ENCODE data around the gene ELL.

DNA sequence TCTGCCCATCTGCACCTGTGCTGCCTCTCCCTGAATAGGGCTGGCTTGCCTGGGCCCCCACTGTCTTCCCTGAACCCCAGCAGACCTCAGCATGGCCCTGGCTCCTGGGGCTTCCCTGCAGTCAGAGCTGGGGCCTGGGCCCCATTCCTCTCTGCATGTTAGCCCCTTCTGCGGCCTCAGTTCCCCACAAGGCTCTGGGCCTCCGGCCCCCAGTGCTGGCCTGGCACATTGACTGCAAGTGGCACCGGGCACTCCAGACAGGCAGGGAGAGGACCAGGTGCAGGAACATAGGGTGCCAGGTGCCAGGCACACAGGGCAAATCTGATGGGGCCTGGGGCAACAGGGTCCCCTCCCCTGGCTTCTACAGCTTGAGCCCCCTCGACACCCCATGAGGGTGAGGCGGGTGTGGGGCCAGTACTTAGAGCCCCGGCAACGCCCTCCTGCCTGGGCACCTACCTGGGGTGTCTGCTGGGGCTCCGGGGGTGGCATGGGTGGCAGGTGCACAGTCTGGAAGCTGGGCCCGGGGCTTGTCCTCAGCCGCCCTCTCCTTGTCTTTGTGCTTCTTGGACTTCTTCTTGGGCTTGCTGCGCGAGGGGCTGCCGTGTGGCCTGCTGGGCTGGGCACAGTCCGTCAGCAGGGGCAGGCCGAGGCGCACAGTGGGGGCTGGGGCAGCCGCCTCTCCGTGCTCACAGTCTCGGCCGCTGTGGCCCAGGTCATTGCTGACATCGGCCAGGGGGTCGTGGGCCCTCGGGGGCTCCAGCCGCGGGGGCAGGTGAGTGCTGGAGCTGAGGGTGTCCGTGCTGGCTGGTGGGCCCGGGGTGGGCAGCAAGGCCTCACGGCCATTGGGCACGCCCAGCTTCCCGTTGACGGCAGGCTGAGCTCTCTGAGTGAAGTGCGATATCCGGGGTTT, 71.6 kb downstream of the ELL start:
- TF ChIP-seq, protein P1, sequence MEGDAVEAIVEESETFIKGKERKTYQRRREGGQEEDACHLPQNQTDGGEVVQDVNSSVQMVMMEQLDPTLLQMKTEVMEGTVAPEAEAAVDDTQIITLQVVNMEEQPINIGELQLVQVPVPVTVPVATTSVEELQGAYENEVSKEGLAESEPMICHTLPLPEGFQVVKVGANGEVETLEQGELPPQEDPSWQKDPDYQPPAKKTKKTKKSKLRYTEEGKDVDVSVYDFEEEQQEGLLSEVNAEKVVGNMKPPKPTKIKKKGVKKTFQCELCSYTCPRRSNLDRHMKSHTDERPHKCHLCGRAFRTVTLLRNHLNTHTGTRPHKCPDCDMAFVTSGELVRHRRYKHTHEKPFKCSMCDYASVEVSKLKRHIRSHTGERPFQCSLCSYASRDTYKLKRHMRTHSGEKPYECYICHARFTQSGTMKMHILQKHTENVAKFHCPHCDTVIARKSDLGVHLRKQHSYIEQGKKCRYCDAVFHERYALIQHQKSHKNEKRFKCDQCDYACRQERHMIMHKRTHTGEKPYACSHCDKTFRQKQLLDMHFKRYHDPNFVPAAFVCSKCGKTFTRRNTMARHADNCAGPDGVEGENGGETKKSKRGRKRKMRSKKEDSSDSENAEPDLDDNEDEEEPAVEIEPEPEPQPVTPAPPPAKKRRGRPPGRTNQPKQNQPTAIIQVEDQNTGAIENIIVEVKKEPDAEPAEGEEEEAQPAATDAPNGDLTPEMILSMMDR (IDR thresholded peaks at IDR 0.05), result no peak
- TF ChIP-seq CHD2 (IDR thresholded peaks at IDR 0.05; ENCODE audit: low read length, partially characterized antibody) (no peak), EZH2phosphoT487 (IDR thresholded peaks at IDR 0.05; ENCODE audit: borderline replicate concordance, low read depth) (no peak), FOXM1 (IDR thresholded peaks at IDR 0.05; ENCODE audit: low read depth) (no peak), RFX5 (IDR thresholded peaks at IDR 0.05; ENCODE audit: low read length) (no peak), SMC3 (IDR thresholded peaks at IDR 0.05; ENCODE audit: low read depth, low read length) (no peak), POLR2AphosphoS5 (IDR thresholded peaks at IDR 0.05; ENCODE audit: low read depth, low read length) (no peak)
- TF ChIP-seq, protein P2, sequence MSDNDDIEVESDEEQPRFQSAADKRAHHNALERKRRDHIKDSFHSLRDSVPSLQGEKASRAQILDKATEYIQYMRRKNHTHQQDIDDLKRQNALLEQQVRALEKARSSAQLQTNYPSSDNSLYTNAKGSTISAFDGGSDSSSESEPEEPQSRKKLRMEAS (IDR thresholded peaks at IDR 0.05; ENCODE audit: low read depth), result no peak
- TF ChIP-seq, protein P3, sequence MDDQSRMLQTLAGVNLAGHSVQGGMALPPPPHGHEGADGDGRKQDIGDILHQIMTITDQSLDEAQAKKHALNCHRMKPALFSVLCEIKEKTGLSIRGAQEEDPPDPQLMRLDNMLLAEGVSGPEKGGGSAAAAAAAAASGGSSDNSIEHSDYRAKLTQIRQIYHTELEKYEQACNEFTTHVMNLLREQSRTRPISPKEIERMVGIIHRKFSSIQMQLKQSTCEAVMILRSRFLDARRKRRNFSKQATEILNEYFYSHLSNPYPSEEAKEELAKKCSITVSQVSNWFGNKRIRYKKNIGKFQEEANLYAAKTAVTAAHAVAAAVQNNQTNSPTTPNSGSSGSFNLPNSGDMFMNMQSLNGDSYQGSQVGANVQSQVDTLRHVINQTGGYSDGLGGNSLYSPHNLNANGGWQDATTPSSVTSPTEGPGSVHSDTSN (IDR thresholded peaks at IDR 0.05), result no peak
